Effector memory CD4-positive, alpha-beta T cell (primary cell): ENCODE results near the gene BACE1.

ENCODE experiments used
- DNase-seq, 3 donors: peaks; one replicate each; pipeline ENCODE4 v3.0.0-alpha.2; 2020
- H3K27ac ChIP-seq: 2 replicates; pipeline ENCODE4 v1.7.0; 2013; ENCODE audit warnings: mild to moderate bottlenecking, low read length, moderate library complexity; ENCODE audit not compliant: insufficient read depth, poor library complexity, severe bottlenecking
- H3K27me3 ChIP-seq: replicated peaks from 2 replicates; pipeline ENCODE4 v1.7.0; 2013; ENCODE audit warnings: mild to moderate bottlenecking, low read length; ENCODE audit not compliant: insufficient read depth, control insufficient read depth, poor library complexity, severe bottlenecking
- H3K36me3 ChIP-seq: 2 replicates; pipeline ENCODE4 v1.7.0; 2013; ENCODE audit warnings: mild to moderate bottlenecking, low read length, moderate library complexity; ENCODE audit not compliant: control insufficient read depth, insufficient read depth
- H3K4me1 ChIP-seq: 2 replicates; pipeline ENCODE4 v1.7.0; 2013; ENCODE audit warnings: low read length, mild to moderate bottlenecking; ENCODE audit not compliant: control insufficient read depth, insufficient read depth, poor library complexity, severe bottlenecking
- H3K4me3 ChIP-seq: 2 replicates; pipeline ENCODE4 v1.7.0; 2013; ENCODE audit warnings: low read length, low read depth, mild to moderate bottlenecking; ENCODE audit not compliant: insufficient read depth, poor library complexity, severe bottlenecking
- H3K9me3 ChIP-seq: 2 replicates; pipeline ENCODE4 v1.7.0; 2013; ENCODE audit warnings: mild to moderate bottlenecking, low read length, moderate library complexity; ENCODE audit not compliant: control insufficient read depth

The BACE1 gene

GRCh38 chr11:117309310-117309709 is 6.7 kb downstream of the BACE1 start:
- Histone ChIP-seq H3K36me3 (no peaks in the 10 kb centered on the region), H3K27me3 (no peaks in the 10 kb centered on the region), H3K4me3 (no peak overlapping the region), H3K4me1 (no peaks in the 10 kb centered on the region), H3K27ac (no peak overlapping the region), H3K9me3 (no peaks in the 10 kb centered on the region)
- no peak for DNase-seq

GRCh38 chr11:117305145-117305544 is 10.9 kb downstream of the BACE1 start:
- Histone ChIP-seq H3K4me1 (no peaks in the 10 kb centered on the region), H3K27me3 (no peaks in the 10 kb centered on the region), H3K9me3 (no peaks in the 10 kb centered on the region), H3K36me3 (no peaks in the 10 kb centered on the region), H3K27ac (no peak overlapping the region), H3K4me3 (no peak overlapping the region)
- no peak for DNase-seq

- H3K4me3 ChIP-seq: no peak overlapping the region
Measured at GRCh38 chr11:117303646-117304315, 12.3 kb downstream of the BACE1 start.

GRCh38 chr11:117303101-117303500 is 13.0 kb downstream of the BACE1 start:
- H3K9me3 ChIP-seq: no peaks in the 10 kb centered on the region
- H3K27me3 ChIP-seq: no peaks in the 10 kb centered on the region
- H3K36me3 ChIP-seq: no peaks in the 10 kb centered on the region

More at GRCh38 chr11:117303646-117304315, 12.3 kb downstream of the BACE1 start:
- no peaks in the 10 kb centered on the region for H3K36me3 ChIP-seq
- no peak for DNase-seq
- no peaks in the 10 kb centered on the region for H3K27me3 ChIP-seq
- no peaks in the 10 kb centered on the region for H3K9me3 ChIP-seq
- H3K4me1 ChIP-seq: no peaks in the 10 kb centered on the region
- H3K27ac ChIP-seq: no peak overlapping the region

GRCh38 chr11:117302228-117302627 is 13.8 kb downstream of the BACE1 start:
- DNase-seq: no peak
- no peaks in the 10 kb centered on the region for H3K27me3 ChIP-seq

More at GRCh38 chr11:117303101-117303500, 13.0 kb downstream of the BACE1 start:
- H3K27ac ChIP-seq: no peak overlapping the region
- no peak for DNase-seq
- no peak overlapping the region for H3K4me3 ChIP-seq
- H3K4me1 ChIP-seq: no peaks in the 10 kb centered on the region

GRCh38 chr11:117300773-117301172 is 15.3 kb downstream of the BACE1 start:
- DNase-seq: no peak
- Histone ChIP-seq H3K4me1 (no peaks in the 10 kb centered on the region), H3K27ac (no peak overlapping the region), H3K36me3 (no peaks in the 10 kb centered on the region), H3K27me3 (no peaks in the 10 kb centered on the region), H3K9me3 (no peaks in the 10 kb centered on the region), H3K4me3 (no peak overlapping the region)

More at GRCh38 chr11:117302228-117302627, 13.8 kb downstream of the BACE1 start:
- H3K9me3 ChIP-seq: no peaks in the 10 kb centered on the region
- no peaks in the 10 kb centered on the region for H3K4me1 ChIP-seq
- H3K4me3 ChIP-seq: no peak overlapping the region
- no peak overlapping the region for H3K27ac ChIP-seq
- no peaks in the 10 kb centered on the region for H3K36me3 ChIP-seq

- Histone ChIP-seq H3K4me3 (no peak overlapping the region), H3K27ac (no peak overlapping the region), H3K9me3 (no peaks in the 10 kb centered on the region), H3K27me3 (no peaks in the 10 kb centered on the region), H3K4me1 (no peaks in the 10 kb centered on the region), H3K36me3 (no peaks in the 10 kb centered on the region)
- no peak for DNase-seq
Measured at GRCh38 chr11:117300283-117300663, 15.8 kb downstream of the BACE1 start.

GRCh38 chr11:117299351-117300282 is 16.4 kb downstream of the BACE1 start:
- H3K36me3 ChIP-seq: no peaks in the 10 kb centered on the region
- no peak for DNase-seq
- no peaks in the 10 kb centered on the region for H3K9me3 ChIP-seq
- no peak overlapping the region for H3K4me3 ChIP-seq
- H3K27me3 ChIP-seq: no peaks in the 10 kb centered on the region
- no peak overlapping the region for H3K27ac ChIP-seq
- no peaks in the 10 kb centered on the region for H3K4me1 ChIP-seq

GRCh38 chr11:117298195-117298594 is 17.9 kb downstream of the BACE1 start:
- Histone ChIP-seq H3K9me3 (no peaks in the 10 kb centered on the region), H3K27me3 (no peaks in the 10 kb centered on the region), H3K4me1 (no peaks in the 10 kb centered on the region), H3K4me3 (no peak overlapping the region), H3K27ac (no peak overlapping the region), H3K36me3 (no peaks in the 10 kb centered on the region)
- no peak for DNase-seq

- Histone ChIP-seq H3K9me3 (no peaks in the 10 kb centered on the region), H3K36me3 (no peaks in the 10 kb centered on the region), H3K27me3 (no peaks in the 10 kb centered on the region)
Measured at GRCh38 chr11:117296881-117297280, 19.2 kb downstream of the BACE1 start.

More at GRCh38 chr11:117296881-117297280, 19.2 kb downstream of the BACE1 start:
- DNase-seq: no peak
- no peak overlapping the region for H3K4me3 ChIP-seq
- no peaks in the 10 kb centered on the region for H3K4me1 ChIP-seq
- H3K27ac ChIP-seq: no peak overlapping the region
